ENCODE data around the gene ARSB.

ARSB gene

DNA sequence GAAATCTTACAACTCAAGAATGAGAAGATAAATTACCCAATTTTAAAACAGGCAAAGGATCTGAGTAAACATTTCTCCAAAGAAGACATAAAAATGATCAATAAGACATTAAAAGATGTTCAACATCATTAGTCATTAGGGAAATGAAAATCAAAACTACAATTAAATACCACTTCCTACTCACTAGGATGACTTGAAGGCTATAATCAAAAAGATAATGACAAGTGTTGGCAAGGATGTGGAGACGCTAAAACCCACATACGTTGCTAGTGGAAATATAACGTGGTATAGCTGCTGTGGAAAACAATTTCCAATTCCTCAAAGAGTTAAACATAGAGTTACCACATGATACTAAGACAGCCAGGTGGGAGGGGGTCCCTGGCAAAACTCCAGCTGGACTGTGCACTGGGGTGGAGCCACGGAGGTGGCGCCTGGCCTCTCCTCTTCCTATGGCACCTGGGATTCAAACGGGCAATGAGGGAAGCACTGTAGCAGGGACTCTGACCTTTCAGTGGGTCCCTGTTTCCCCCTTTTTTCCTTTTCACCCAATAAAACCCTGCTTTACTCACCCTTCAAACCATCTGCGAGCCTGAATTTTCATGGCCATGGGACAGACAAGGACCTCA lies 5.9 kb downstream of the ARSB start:
- TF ChIP-seq, protein P1, sequence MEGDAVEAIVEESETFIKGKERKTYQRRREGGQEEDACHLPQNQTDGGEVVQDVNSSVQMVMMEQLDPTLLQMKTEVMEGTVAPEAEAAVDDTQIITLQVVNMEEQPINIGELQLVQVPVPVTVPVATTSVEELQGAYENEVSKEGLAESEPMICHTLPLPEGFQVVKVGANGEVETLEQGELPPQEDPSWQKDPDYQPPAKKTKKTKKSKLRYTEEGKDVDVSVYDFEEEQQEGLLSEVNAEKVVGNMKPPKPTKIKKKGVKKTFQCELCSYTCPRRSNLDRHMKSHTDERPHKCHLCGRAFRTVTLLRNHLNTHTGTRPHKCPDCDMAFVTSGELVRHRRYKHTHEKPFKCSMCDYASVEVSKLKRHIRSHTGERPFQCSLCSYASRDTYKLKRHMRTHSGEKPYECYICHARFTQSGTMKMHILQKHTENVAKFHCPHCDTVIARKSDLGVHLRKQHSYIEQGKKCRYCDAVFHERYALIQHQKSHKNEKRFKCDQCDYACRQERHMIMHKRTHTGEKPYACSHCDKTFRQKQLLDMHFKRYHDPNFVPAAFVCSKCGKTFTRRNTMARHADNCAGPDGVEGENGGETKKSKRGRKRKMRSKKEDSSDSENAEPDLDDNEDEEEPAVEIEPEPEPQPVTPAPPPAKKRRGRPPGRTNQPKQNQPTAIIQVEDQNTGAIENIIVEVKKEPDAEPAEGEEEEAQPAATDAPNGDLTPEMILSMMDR (IDR thresholded peaks at IDR 0.05): no peak

DNA sequence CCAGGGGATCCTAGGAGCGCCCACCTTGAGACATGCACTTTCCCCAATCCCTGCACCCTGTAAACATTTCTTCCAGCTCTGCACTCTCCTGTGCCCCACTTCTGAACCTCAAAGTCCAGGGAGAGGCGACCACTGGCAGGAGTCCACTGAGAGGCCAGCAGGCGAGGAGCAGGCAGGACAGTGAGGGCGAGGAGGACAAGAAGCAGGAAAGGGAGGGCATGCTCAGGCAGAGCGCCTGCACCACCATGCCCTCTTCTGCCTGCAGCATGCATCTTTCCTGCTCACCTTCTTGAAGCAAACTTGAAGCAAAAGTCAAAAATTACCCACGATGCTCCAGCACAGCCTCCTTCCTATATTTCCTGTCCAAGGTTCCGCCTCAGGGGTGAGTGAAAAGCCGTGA lies 10.1 kb downstream of the ARSB start:
- TF ChIP-seq, protein P1 (IDR thresholded peaks at IDR 0.05): no peak

DNA sequence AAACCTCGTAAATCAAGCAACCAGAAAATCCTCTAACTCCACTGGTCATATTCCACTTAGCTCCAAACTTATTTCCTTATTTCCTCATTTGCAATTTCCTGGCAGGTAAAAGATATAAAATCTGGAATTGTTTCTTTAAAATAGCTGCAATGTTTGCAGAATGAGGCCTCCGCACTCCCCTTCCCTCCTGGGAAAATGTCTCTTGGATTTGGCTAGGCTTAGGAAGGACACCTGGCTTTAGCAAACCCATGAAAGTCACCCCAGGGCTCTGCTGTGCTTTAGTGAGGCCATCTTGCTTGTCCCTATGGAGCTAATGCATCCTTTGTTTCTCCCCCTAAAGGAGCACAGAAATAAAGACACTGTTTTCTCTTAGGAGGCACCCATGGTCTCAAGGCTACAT lies 10.5 kb downstream of the ARSB start:
- TF ChIP-seq, protein P1 (IDR thresholded peaks at IDR 0.05): no peak

DNA sequence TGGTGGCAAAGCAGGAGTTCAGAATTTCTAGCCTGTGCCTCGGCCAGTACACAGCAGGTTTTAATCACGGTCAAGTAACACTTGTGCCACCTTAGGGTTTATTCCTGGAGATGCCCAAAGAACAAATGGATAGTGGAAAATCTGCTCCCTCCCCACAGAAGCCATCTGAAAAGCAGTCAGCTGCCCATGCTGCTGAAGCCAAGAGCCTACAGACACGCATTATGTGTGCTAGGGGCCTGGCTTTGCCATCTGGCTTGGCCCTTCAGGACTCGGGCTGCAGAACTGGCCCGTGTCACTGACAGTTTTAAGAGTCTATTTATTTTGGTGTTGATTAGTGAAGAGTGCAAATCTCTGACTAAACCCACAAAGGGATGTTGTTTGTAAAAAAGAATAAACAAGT lies 11.1 kb downstream of the ARSB start:
- TF ChIP-seq, protein P1 (IDR thresholded peaks at IDR 0.05): no peak

DNA sequence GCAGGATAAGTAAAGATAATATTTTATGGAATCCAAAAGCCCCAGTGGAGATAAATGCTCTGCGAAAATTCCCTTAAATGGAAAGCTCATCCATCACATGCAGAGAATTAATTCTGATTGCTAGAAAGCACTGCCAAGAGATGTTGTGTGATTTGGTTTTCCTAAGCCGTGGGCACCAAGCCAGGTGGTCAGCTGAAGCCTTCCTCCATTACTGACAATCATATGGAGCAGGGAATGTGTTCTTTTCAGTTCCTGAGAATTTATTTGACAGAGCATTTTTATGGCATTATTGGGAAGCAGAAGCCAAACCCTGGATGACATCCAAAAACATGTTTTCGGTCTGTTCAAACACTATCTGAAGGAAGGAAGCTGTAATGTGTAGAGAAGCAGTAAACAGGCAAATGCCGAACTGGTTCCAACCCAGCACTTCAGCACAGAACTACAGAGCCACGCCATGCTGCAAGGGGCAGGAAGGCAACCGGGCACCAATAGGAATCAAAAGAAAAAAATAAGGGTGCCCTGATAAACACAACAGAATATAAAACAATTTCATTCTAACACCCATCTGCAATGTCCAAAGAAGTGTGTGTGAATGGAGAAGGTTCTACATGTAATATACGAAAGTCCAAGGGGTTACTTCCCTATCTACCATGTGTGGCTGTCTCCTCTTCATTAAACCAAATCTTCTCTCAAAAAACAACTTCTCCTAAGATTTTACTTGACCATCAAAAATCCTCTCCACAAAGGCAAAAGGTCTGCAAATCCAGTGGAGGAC lies 12.3 kb downstream of the ARSB start:
- TF ChIP-seq, protein P1 (IDR thresholded peaks at IDR 0.05): no peak

DNA sequence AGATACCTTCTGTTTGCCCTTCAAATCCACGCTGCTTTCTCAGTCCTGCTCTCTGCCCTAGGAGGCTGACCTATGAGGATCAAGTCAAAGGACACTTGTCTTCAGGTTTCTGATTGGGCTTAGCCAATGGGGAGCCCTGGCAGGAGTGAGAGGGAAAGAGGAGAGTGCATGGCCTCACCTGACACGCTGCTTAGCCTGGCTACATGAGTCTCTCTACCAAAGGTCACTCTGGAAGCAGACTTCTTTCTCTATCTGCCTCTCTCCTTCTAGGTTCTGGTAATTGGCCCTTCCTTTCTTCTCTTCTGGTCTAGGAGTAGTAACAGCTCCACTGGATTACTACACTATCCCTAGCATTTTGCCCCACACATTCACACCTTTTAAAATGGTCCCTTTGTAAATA lies 13.1 kb downstream of the ARSB start:
- TF ChIP-seq, protein P1 (IDR thresholded peaks at IDR 0.05): no peak

DNA sequence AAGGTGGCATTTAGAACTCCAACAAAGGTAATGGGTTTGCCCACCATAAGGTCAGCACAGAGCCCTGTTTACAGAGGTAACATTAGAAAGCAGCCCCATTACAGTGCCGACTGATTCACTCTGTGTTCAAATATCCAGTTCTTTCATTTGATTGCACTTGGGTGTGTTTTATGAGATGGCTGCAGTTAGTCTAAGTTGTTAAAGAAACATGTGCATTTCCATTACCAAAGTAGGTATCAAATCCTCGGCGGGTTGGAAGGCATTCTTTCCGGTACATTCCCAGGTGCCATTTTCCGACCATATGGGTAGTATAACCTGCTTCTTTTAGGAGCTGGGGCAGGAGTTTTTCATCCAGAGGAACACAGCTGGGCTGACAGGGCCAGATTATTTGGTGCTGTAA lies 16.3 kb downstream of the ARSB start:
- TF ChIP-seq, protein P1 (IDR thresholded peaks at IDR 0.05): no peak
